HCT116 (cell line): ENCODE measurements around the gene CAMKMT. TPM values are rescaled to one million over a fixed set of nuclear protein-coding genes. Genes with fewer than 3 reads are reported as not detected.

Source experiments
- ATAC-seq: fragments of 200-7000 bp; cut with Tn5 transposase; 2 replicates; pipeline ENCODE4 v1.9.1; 2020; ENCODE audit warnings: mild to moderate bottlenecking, moderate library complexity
- BruUV-seq: library from RNA; stranded (reverse); fragments of 400-500 nt; replicated peaks from 2 replicates; lab custom pipeline; 2021; lab: Mats Ljungman, UMichigan
- CTCF ChIA-PET: fragments of 300-600 bp; sonication (Branson Sonifier 250); formaldehyde crosslinking; loops from one replicate; lab custom pipeline; 2021; ENCODE audit warnings: antibody characterized with exemption; lab: Charles Lee
- POLR2A ChIA-PET: fragments of 300-600, 350-600 bp; sonication (Branson Sonifier 250); formaldehyde crosslinking; loops from one replicate; lab custom pipeline; 2021; ENCODE audit warnings: antibody characterized with exemption; lab: Charles Lee
- RAD21 ChIA-PET, 2 experiments: fragments of 300-600 bp; sonication (Branson Sonifier 250); formaldehyde crosslinking; loops; one replicate each; lab custom pipeline; 2023; ENCODE audit warnings: low total read pairs in 2 of 2; ENCODE audit not compliant: uncharacterized antibody in 2 of 2, unreplicated experiment in 2 of 2, low non-redundant PET in 1 of 2; lab: Charles Lee
- DNase-seq: peaks from one replicate; pipeline ENCODE4 v3.0.0-alpha.2; 2010; ENCODE audit warnings: low read depth, low spot score
- H2AFZ ChIP-seq: fragments of 200-600 bp; shearing (Covaris generic), sonication (generic); 2 replicates; pipeline ENCODE4 v1.6.1; 2017; ENCODE audit warnings: low read depth, mixed run types, mixed read lengths, antibody characterized with exemption, low read length; ENCODE audit not compliant: poor library complexity, severe bottlenecking
- H3K27ac ChIP-seq: 2 replicates; pipeline ENCODE4 v1.5.1; 2012; ENCODE audit warnings: low read depth, low read length
- H3K27me3 ChIP-seq: fragments of 200-600 bp; sonication (generic); 2 replicates; pipeline ENCODE4 v1.6.1; 2016; ENCODE audit warnings: mixed run types, low read length, mixed read lengths; ENCODE audit not compliant: insufficient read depth
- H3K36me3 ChIP-seq, 2 experiments: fragments of 200-500 bp in 1 of 2; fragments of 200-600 bp in 1 of 2; sonication (Bioruptor generic) in 1 of 2; sonication (generic) in 1 of 2; 2 replicates each; pipeline versions ENCODE4 v1.5.1 to v1.6.1; 2014 to 2016; ENCODE audit warnings: low read length in 2 of 2, inconsistent platforms in 1 of 2, mixed read lengths in 1 of 2, mixed run types in 1 of 2; ENCODE audit not compliant: insufficient read depth in 2 of 2, control insufficient read depth in 1 of 2
- H3K4me1 ChIP-seq, 2 experiments: fragments of 200-600 bp in 1 of 2; sonication (generic) in 1 of 2; 2 replicates each; pipeline versions ENCODE4 v1.5.1 to v1.6.1; 2012 to 2017; ENCODE audit warnings: low read length in 2 of 2, inconsistent platforms in 1 of 2, mild to moderate bottlenecking in 1 of 2, mixed read lengths in 1 of 2, mixed run types in 1 of 2, moderate library complexity in 1 of 2; ENCODE audit not compliant: insufficient read depth in 2 of 2, control insufficient read depth in 1 of 2
- H3K4me2 ChIP-seq: fragments of 200-600 bp; sonication (generic); 2 replicates; pipeline ENCODE4 v1.6.1; 2017; ENCODE audit warnings: mixed run types, low read length, mixed read lengths
- H3K4me3 ChIP-seq, 2 experiments: fragments of 200-600 bp in 1 of 2; sonication (generic) in 1 of 2; replicated peaks in 1 of 2; 2 replicates each; pipeline ENCODE4 v1.5.1; 2011 to 2016; ENCODE audit warnings: low read length in 2 of 2, control low read depth in 1 of 2, low read depth in 1 of 2, mild to moderate bottlenecking in 1 of 2, mixed read lengths in 1 of 2, mixed run types in 1 of 2
- H3K79me2 ChIP-seq: fragments of 200-600 bp; sonication (generic); 2 replicates; pipeline ENCODE4 v1.6.1; 2017; ENCODE audit warnings: mild to moderate bottlenecking, mixed run types, low read length, moderate library complexity, mixed read lengths; ENCODE audit not compliant: insufficient read depth
- H3K9ac ChIP-seq: fragments of 200-600 bp; sonication (generic); 2 replicates; pipeline ENCODE4 v1.6.1; 2016; ENCODE audit warnings: low read length, mixed read lengths
- H3K9me2 ChIP-seq: fragments of 200-600 bp; sonication (generic), shearing (Covaris generic); 2 replicates; pipeline ENCODE4 v1.6.1; 2017; ENCODE audit warnings: mixed run types, mild to moderate bottlenecking, moderate library complexity; ENCODE audit not compliant: insufficient read depth
- H3K9me3 ChIP-seq, 2 experiments: fragments of 200-500 bp in 1 of 2; fragments of 200-600 bp in 1 of 2; sonication (Bioruptor generic) in 1 of 2; sonication (generic) in 1 of 2; 2 replicates each; pipeline ENCODE4 v1.6.1; 2014 to 2017; ENCODE audit warnings: low read length in 2 of 2, mixed read lengths in 2 of 2, inconsistent platforms in 1 of 2, low read depth in 1 of 2, mild to moderate bottlenecking in 1 of 2, mixed run types in 1 of 2, moderate library complexity in 1 of 2; ENCODE audit not compliant: control insufficient read depth in 1 of 2, insufficient read depth in 1 of 2
- H4K20me1 ChIP-seq: fragments of 200-600 bp; sonication (generic), shearing (Covaris generic); 2 replicates; pipeline ENCODE4 v1.6.1; 2017; ENCODE audit warnings: mixed run types, mild to moderate bottlenecking, moderate library complexity; ENCODE audit not compliant: insufficient read depth
- CEBPB ChIP-seq: IDR thresholded peaks from 2 replicates; pipeline ENCODE4 v1.6.1; 2012; ENCODE audit warnings: low read depth
- EGR1 ChIP-seq: IDR thresholded peaks from 2 replicates; pipeline ENCODE4 v1.6.1; 2012; ENCODE audit warnings: low read depth
- ELF1 ChIP-seq: IDR thresholded peaks from 2 replicates; pipeline ENCODE4 v1.6.1; 2012; ENCODE audit warnings: low read depth, borderline replicate concordance
- EZH2phosphoT487 ChIP-seq: fragments of 200-600 bp; IDR thresholded peaks from 2 replicates; pipeline ENCODE4 v1.6.1; 2018; ENCODE audit warnings: antibody characterized with exemption, borderline replicate concordance
- FOSL1 ChIP-seq: IDR thresholded peaks from 2 replicates; pipeline ENCODE4 v1.6.1; 2012; ENCODE audit warnings: low read depth
- JUND ChIP-seq: IDR thresholded peaks from 2 replicates; pipeline ENCODE4 v1.6.1; 2012
- POLR2A ChIP-seq: IDR thresholded peaks from 2 replicates; pipeline ENCODE4 v1.7.0; 2011; ENCODE audit warnings: borderline replicate concordance; ENCODE audit not compliant: insufficient read depth, insufficient read length; ENCODE audit errors: extremely low read depth
- RAD21 ChIP-seq: IDR thresholded peaks from 2 replicates; pipeline ENCODE4 v1.6.1; 2012; ENCODE audit warnings: low read depth, mild to moderate bottlenecking
- SP1 ChIP-seq: IDR thresholded peaks from 2 replicates; pipeline ENCODE4 v1.6.1; 2012; ENCODE audit warnings: low read depth
- SRF ChIP-seq: IDR thresholded peaks from 2 replicates; pipeline ENCODE4 v1.6.1; 2012; ENCODE audit warnings: low read depth
- YY1 ChIP-seq: IDR thresholded peaks from 2 replicates; pipeline ENCODE4 v1.6.1; 2011; ENCODE audit warnings: low read length, low read depth, moderate library complexity, mild to moderate bottlenecking; ENCODE audit not compliant: insufficient replicate concordance; ENCODE audit errors: extremely low read depth
- ZFX ChIP-seq: fragments of 450-650 bp; IDR thresholded peaks from 2 replicates; pipeline ENCODE4 v1.6.1; 2017
- ZNF274 ChIP-seq: fragments of 200-500 bp; sonication (Bioruptor generic); IDR thresholded peaks from 2 replicates; pipeline ENCODE4 v1.6.1; 2014; ENCODE audit warnings: mild to moderate bottlenecking, low read depth, low read length, inconsistent platforms
- intact Hi-C: fragments of 100-400 bp; cut with micrococcal nuclease; formaldehyde crosslinking; loops from 2 replicates; pipeline ENCODE4 v1.10.0; 2022
- total RNA-seq: library from RNA; stranded (reverse); gene quantifications from one replicate; pipeline ENCODE4 v1.2.1, GENCODE V29; 2021; ENCODE audit not compliant: unreplicated experiment
- TF ChIP-seq, protein P1 (sequence below): IDR thresholded peaks from 2 replicates; pipeline ENCODE4 v1.6.1; 2011; ENCODE audit warnings: mild to moderate bottlenecking, low read length, moderate library complexity; ENCODE audit not compliant: insufficient replicate concordance; ENCODE audit errors: extremely low read depth
- TF ChIP-seq, protein P2 (sequence below): IDR thresholded peaks from 2 replicates; pipeline ENCODE4 v1.6.1; 2012
- TF ChIP-seq, protein P3 (sequence below): IDR thresholded peaks from 2 replicates; pipeline ENCODE4 v1.6.1; 2012
- TF ChIP-seq, protein P4 (sequence below): IDR thresholded peaks from 2 replicates; pipeline ENCODE4 v1.6.1; 2012; ENCODE audit warnings: low read depth
- TF ChIP-seq, protein P5 (sequence below), 3 experiments: fragments of 200-600 bp in 1 of 3; sonication (generic) in 1 of 3; IDR thresholded peaks in 2 of 3; conservative IDR thresholded peaks in 1 of 3; 2 replicates each; pipeline ENCODE4 v1.5.1; 2012 to 2017; ENCODE audit warnings: low read depth in 2 of 3, low read length in 2 of 3, antibody characterized with exemption in 1 of 3, borderline replicate concordance in 1 of 3, control low read depth in 1 of 3, mild to moderate bottlenecking in 1 of 3, mixed read lengths in 1 of 3, mixed run types in 1 of 3, moderate library complexity in 1 of 3; ENCODE audit not compliant: insufficient read depth in 1 of 3

Gene CAMKMT
- total RNA-seq, 1 experiment from 2014 or later, result 10.6 TPM

DNA sequence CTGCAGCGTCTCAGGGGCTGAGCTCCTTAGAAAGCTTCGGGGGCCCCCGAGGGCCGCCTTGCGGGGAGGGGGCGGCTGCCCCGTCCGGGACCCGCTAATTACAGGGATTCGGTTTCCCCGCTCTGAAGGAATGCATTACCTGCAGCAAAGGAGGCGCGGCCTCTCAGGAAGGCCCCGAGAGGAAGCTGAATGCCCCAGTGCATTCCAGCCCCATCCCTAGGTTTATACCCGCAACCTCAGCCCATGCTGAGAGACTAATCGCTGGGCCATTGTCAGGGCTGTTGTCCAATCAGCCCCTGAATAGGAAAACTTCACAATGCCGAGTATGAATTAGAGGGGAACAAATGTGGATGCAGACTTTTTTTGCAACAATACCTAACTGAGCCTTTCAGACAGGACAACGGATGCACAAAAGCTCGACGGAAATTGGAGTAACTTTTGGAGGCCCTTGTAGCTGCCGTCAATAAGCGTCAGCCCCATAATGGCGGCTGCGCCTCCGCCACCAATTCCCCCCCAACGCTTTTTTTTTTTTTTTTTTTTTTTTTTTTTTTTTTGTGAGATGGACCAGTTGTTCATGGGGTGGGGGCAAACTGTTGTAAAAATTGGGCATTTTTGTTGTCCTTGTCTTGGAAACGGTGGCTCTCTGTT, 441.2 kb downstream of the CAMKMT start:
- H3K27ac ChIP-seq, result no peak overlapping the region
- no peaks in the 10 kb centered on the region for H4K20me1 ChIP-seq
- DNase-seq (no peak), ATAC-seq (no peak)
- H3K9ac ChIP-seq, result no peak overlapping the region
- no peak overlapping the region for H3K4me3 ChIP-seq
- H3K4me2 ChIP-seq, result no peak overlapping the region
- H3K9me3 ChIP-seq, result no peaks in the 10 kb centered on the region
- H3K27me3 ChIP-seq, result peaks cover 36% of the 10 kb centered on the region
- no TSS peak for BruUV-seq
- no peaks in the 10 kb centered on the region for H3K4me1 ChIP-seq
- H3K79me2 ChIP-seq, result no peaks in the 10 kb centered on the region
- TF ChIP-seq EZH2phosphoT487, result no peak
- TF ChIP-seq ZFX, result no peak
- TF ChIP-seq FOSL1, result no peak
- no peak for TF ChIP-seq SP1
- no peak for TF ChIP-seq POLR2A
- TF ChIP-seq, protein P1, sequence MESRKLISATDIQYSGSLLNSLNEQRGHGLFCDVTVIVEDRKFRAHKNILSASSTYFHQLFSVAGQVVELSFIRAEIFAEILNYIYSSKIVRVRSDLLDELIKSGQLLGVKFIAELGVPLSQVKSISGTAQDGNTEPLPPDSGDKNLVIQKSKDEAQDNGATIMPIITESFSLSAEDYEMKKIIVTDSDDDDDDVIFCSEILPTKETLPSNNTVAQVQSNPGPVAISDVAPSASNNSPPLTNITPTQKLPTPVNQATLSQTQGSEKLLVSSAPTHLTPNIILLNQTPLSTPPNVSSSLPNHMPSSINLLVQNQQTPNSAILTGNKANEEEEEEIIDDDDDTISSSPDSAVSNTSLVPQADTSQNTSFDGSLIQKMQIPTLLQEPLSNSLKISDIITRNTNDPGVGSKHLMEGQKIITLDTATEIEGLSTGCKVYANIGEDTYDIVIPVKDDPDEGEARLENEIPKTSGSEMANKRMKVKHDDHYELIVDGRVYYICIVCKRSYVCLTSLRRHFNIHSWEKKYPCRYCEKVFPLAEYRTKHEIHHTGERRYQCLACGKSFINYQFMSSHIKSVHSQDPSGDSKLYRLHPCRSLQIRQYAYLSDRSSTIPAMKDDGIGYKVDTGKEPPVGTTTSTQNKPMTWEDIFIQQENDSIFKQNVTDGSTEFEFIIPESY, result no peak
- TF ChIP-seq, protein P2, sequence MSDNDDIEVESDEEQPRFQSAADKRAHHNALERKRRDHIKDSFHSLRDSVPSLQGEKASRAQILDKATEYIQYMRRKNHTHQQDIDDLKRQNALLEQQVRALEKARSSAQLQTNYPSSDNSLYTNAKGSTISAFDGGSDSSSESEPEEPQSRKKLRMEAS, result no peak
- TF ChIP-seq, protein P3, sequence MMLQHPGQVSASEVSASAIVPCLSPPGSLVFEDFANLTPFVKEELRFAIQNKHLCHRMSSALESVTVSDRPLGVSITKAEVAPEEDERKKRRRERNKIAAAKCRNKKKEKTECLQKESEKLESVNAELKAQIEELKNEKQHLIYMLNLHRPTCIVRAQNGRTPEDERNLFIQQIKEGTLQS, result no peak
- no peak for TF ChIP-seq ELF1
- TF ChIP-seq RAD21, result no peak
- TF ChIP-seq, protein P4, sequence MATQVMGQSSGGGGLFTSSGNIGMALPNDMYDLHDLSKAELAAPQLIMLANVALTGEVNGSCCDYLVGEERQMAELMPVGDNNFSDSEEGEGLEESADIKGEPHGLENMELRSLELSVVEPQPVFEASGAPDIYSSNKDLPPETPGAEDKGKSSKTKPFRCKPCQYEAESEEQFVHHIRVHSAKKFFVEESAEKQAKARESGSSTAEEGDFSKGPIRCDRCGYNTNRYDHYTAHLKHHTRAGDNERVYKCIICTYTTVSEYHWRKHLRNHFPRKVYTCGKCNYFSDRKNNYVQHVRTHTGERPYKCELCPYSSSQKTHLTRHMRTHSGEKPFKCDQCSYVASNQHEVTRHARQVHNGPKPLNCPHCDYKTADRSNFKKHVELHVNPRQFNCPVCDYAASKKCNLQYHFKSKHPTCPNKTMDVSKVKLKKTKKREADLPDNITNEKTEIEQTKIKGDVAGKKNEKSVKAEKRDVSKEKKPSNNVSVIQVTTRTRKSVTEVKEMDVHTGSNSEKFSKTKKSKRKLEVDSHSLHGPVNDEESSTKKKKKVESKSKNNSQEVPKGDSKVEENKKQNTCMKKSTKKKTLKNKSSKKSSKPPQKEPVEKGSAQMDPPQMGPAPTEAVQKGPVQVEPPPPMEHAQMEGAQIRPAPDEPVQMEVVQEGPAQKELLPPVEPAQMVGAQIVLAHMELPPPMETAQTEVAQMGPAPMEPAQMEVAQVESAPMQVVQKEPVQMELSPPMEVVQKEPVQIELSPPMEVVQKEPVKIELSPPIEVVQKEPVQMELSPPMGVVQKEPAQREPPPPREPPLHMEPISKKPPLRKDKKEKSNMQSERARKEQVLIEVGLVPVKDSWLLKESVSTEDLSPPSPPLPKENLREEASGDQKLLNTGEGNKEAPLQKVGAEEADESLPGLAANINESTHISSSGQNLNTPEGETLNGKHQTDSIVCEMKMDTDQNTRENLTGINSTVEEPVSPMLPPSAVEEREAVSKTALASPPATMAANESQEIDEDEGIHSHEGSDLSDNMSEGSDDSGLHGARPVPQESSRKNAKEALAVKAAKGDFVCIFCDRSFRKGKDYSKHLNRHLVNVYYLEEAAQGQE, result no peak
- no peak for TF ChIP-seq JUND
- no peak for TF ChIP-seq SRF
- no peak for TF ChIP-seq EGR1
- TF ChIP-seq ZNF274, result no peak
- no peak for TF ChIP-seq YY1
- TF ChIP-seq, protein P5, sequence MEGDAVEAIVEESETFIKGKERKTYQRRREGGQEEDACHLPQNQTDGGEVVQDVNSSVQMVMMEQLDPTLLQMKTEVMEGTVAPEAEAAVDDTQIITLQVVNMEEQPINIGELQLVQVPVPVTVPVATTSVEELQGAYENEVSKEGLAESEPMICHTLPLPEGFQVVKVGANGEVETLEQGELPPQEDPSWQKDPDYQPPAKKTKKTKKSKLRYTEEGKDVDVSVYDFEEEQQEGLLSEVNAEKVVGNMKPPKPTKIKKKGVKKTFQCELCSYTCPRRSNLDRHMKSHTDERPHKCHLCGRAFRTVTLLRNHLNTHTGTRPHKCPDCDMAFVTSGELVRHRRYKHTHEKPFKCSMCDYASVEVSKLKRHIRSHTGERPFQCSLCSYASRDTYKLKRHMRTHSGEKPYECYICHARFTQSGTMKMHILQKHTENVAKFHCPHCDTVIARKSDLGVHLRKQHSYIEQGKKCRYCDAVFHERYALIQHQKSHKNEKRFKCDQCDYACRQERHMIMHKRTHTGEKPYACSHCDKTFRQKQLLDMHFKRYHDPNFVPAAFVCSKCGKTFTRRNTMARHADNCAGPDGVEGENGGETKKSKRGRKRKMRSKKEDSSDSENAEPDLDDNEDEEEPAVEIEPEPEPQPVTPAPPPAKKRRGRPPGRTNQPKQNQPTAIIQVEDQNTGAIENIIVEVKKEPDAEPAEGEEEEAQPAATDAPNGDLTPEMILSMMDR (IDR thresholded peaks at IDR 0.05 in 2 of 3, conservative IDR thresholded peaks at IDR 0.05 in 1 of 3; ENCODE audit: borderline replicate concordance in 1 of 3, insufficient read depth in 1 of 3, low read depth in 2 of 3, low read length in 2 of 3), result no peak
- no peak for TF ChIP-seq CEBPB
- TF ChIP-seq, all 23 proteins: peak for 0
- intact Hi-C loops, result no loop called here
- Histone ChIP-seq H3K36me3 (no peaks in the 10 kb centered on the region), H3K9me2 (no peaks in the 10 kb centered on the region), H2AFZ (no peak overlapping the region)
- CTCF ChIA-PET, result no interaction called here
- POLR2A ChIA-PET, result no interaction called here
- RAD21 ChIA-PET, result no interaction called here
